Measurements from ENCODE around the gene KIF1A. TPM values are rescaled to one million over a fixed set of nuclear protein-coding genes. Genes with fewer than 3 reads are reported as not detected.

Gene KIF1A
- total and polyA plus RNA-seq, 2 donors (not counting 3 experiments of a cell fraction or from before 2014, with no cell fraction given), result 0.11 to 0.64 TPM

GRCh38 chr2:240833724-240834285 lies 13.8 kb upstream of the KIF1A start:
- Histone ChIP-seq H3K79me2 (ENCODE audit: control insufficient read depth, insufficient read depth, low read length) (no peaks in the 10 kb centered on the region), H3K9me1 (replicated peaks; ENCODE audit: control insufficient read depth, extremely low read depth, insufficient read depth, low read length) (no peaks in the 10 kb centered on the region), H3K27ac (ENCODE audit: insufficient read depth, low read depth, low read length) (no peak overlapping the region), H4K20me1 (replicated peaks; ENCODE audit: control insufficient read depth, extremely low read depth, insufficient read depth, low read length) (no peaks in the 10 kb centered on the region), H3K27me3 (ENCODE audit: control insufficient read depth in 2 of 2, insufficient read depth in 2 of 2, low read length in 2 of 2) (peaks cover 6 to 14% of the 10 kb centered on the region in 2 experiments), H3K4me1 (ENCODE audit: control insufficient read depth, extremely low read depth, insufficient read depth, low read length) (peaks cover 5% of the 10 kb centered on the region), H3K9ac (replicated peaks; ENCODE audit: extremely low read depth, insufficient read depth, low read length) (no peak overlapping the region), H2AFZ (ENCODE audit: low read depth, low read length) (no peak overlapping the region), H3K4me2 (ENCODE audit: insufficient read depth, low read length) (no peak overlapping the region), H3K9me3 (replicated peaks; ENCODE audit: control insufficient read depth, insufficient read depth, low read length) (no peaks in the 10 kb centered on the region), H3K36me3 (ENCODE audit: control insufficient read depth in 2 of 2, extremely low read depth in 1 of 2, insufficient read depth in 2 of 2, low read length in 2 of 2) (no peaks in the 10 kb centered on the region), H3K4me3 (replicated peaks in 1 of 3; ENCODE audit: insufficient read depth in 1 of 3, low read depth in 1 of 3, low read length in 3 of 3) (no peak overlapping the region)
- ChIA-PET CTCF (interaction anchor here (1.2 kb wide), 1 partner anchor 12 kb away, joined by 5 read pairs; no protein-coding TSS in a partner anchor), POLR2A (no interaction called here)
- no TSS peak for BruUV-seq (replicated peaks)
- DNase-seq (ENCODE audit: low read depth, low spot score), result no peak
- intact Hi-C loops (cut with micrococcal nuclease), result loop anchor here (2.0 to 5.0 kb wide), 2 partner anchors 273 to 397 kb away; partner anchors contain the start of genes DUSP28 and GPC1
- dilution Hi-C loops (cut with MboI; ENCODE audit: extremely low pct_ligation_motif_present, low sequenced_read_pairs), result no loop called here
- TF ChIP-seq EZH2 (IDR thresholded peaks at IDR 0.05; ENCODE audit: borderline replicate concordance, low read depth, low read length, severe bottlenecking), result no peak
- no peak for TF ChIP-seq GATA2 (IDR thresholded peaks at IDR 0.05; ENCODE audit: insufficient read depth, insufficient read length, low read depth, low read length)
- TF ChIP-seq CTCF (IDR thresholded peaks at IDR 0.05; ENCODE audit: extremely low read depth in 1 of 2, insufficient read depth in 1 of 2, low read depth in 1 of 2, low read length in 2 of 2), result no peak
- TF ChIP-seq JUN (IDR thresholded peaks at IDR 0.05; ENCODE audit: borderline replicate concordance, insufficient read depth, insufficient read length, low read depth), result no peak
- TF ChIP-seq, protein P1, sequence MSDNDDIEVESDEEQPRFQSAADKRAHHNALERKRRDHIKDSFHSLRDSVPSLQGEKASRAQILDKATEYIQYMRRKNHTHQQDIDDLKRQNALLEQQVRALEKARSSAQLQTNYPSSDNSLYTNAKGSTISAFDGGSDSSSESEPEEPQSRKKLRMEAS (IDR thresholded peaks at IDR 0.05; ENCODE audit: insufficient read depth, insufficient read length), result no peak
- TF ChIP-seq POLR2AphosphoS5 (IDR thresholded peaks at IDR 0.05; ENCODE audit: insufficient read depth, low read depth, low read length), result no peak
- TF ChIP-seq POLR2A (IDR thresholded peaks at IDR 0.05; ENCODE audit: low read depth, low read length), result no peak
- TF ChIP-seq FOS (IDR thresholded peaks at IDR 0.05; ENCODE audit: borderline replicate concordance, insufficient read depth, low read length), result no peak
- TF ChIP-seq MYC (IDR thresholded peaks at IDR 0.05; ENCODE audit: low read depth, low read length), result no peak
- no peak for FAIRE-seq

Data from endothelial cell of umbilical vein (primary cell).